Spleen (tissue), 11 donors: ENCODE results near the gene U2AF1L4. TPM values are rescaled to one million over a fixed set of nuclear protein-coding genes. Genes with fewer than 3 reads are reported as not detected.

Source experiments
- DNase-seq: peaks from one replicate; pipeline ENCODE4 v3.0.0-alpha.2; 2020
- H3K27ac ChIP-seq, 8 donors: fragments of 200-600 bp; sonication (generic) in 7 of 8; 1 replicate in 4 of 8; 2 replicates in 4 of 8; pipeline versions ENCODE4 v1.5.0 to v1.8.0; 2016 to 2021; ENCODE audit warnings: inconsistent platforms in 4 of 8, mild to moderate bottlenecking in 4 of 8, moderate library complexity in 1 of 8
- H3K27me3 ChIP-seq, 7 donors: fragments of 200-600 bp; sonication (generic) in 6 of 7; replicated peaks in 1 of 7; 1 replicate in 4 of 7; 2 replicates in 3 of 7; pipeline versions ENCODE4 v1.5.0 to v1.8.0; 2016 to 2021; ENCODE audit warnings: inconsistent platforms in 3 of 7, mild to moderate bottlenecking in 1 of 7
- H3K36me3 ChIP-seq, 6 donors: fragments of 200-600 bp; sonication (generic) in 5 of 6; 1 replicate in 4 of 6; 2 replicates in 2 of 6; pipeline versions ENCODE4 v1.5.0 to v1.8.0; 2016 to 2021; ENCODE audit warnings: inconsistent platforms in 2 of 6
- H3K4me1 ChIP-seq, 6 donors: fragments of 200-600 bp; sonication (generic) in 5 of 6; 1 replicate in 3 of 6; 2 replicates in 3 of 6; pipeline versions ENCODE4 v1.5.0 to v1.8.0; 2016 to 2021; ENCODE audit warnings: inconsistent platforms in 3 of 6
- H3K4me3 ChIP-seq, 8 donors: fragments of 200-600 bp; sonication (generic) in 7 of 8; 1 replicate in 4 of 8; 2 replicates in 4 of 8; pipeline versions ENCODE4 v1.5.0 to v1.8.0; 2016 to 2021; ENCODE audit warnings: inconsistent platforms in 4 of 8, mild to moderate bottlenecking in 4 of 8, moderate library complexity in 2 of 8
- H3K9me3 ChIP-seq, 8 donors: fragments of 200-600 bp; sonication (generic) in 7 of 8; 1 replicate in 4 of 8; 2 replicates in 4 of 8; pipeline versions ENCODE4 v1.5.0 to v1.8.0; 2016 to 2021; ENCODE audit warnings: inconsistent platforms in 4 of 8
- POLR2A ChIP-seq, 3 donors: fragments of 450-650 bp; IDR thresholded peaks; one replicate each; pipeline ENCODE4 v1.5.1; 2017; ENCODE audit warnings: antibody characterized with exemption in 3 of 3, mild to moderate bottlenecking in 1 of 3
- POLR2AphosphoS5 ChIP-seq, 3 donors: sonication (generic); formaldehyde crosslinking; IDR thresholded peaks; one replicate each; pipeline ENCODE4 v1.5.1; 2017; ENCODE audit warnings: antibody characterized with exemption in 3 of 3
- WGBS, 5 donors: extraction: QIAGEN DNeasy Blood & Tissue Kit in 3 of 5; methylation state at CpG; one replicate each; pipeline versions ENCODE4 v1.1.5 to v1.1.7; 2013 to 2018; 5-methylcytosine and 5-hydroxymethylcytosine counted together
- intact Hi-C: fragments of 100-400 bp; cut with DNase I; formaldehyde crosslinking; loops from one replicate; pipeline ENCODE4 v1.15.0; 2023; ENCODE audit warnings: low total_unique reads
- polyA plus RNA-seq, 3 donors: library from polyadenylated mRNA; stranded (reverse); fragments of 200-250 nt; gene quantifications; one replicate each; pipeline ENCODE4 v1.2.1, GENCODE V29; 2013
- total RNA-seq, 7 donors: library from RNA; depleted of rRNA in 3 of 7; stranded (reverse); fragments of >200 nt in 3 of 7; fragmentation: NEBNext Ultra II Directional in 4 of 7; extraction: Animal tissue kit (Norgen Biotek cat#: 25700) in 4 of 7; gene quantifications; one replicate each; pipeline versions ENCODE4 v1.1.0 to v1.2.1, GENCODE V29; 2016 to 2021
- TF ChIP-seq, protein P1 (sequence below), 11 experiments: fragments of 200-600 bp in 7 of 11; fragments of 450-650 bp in 4 of 11; sonication (generic) in 4 of 11; IDR thresholded peaks in 8 of 11; conservative IDR thresholded peaks in 3 of 11; 1 replicate in 7 of 11; 2 replicates in 4 of 11; pipeline versions ENCODE4 v1.4.0 to v1.8.0; 2016 to 2021; ENCODE audit warnings: antibody characterized with exemption in 11 of 11, inconsistent platforms in 4 of 11, mild to moderate bottlenecking in 1 of 11
- donor health status: healthy with polysubstance abuse.
- donor health status: DM: no; HTN: no; CAD: no; lungs with moderate emphysema.
- donor health status: DM: no; HTN: no; CAD: no.
- donor health status: Bipolar disorder and iron deficiency.
- donor health status: healthy.
- donor health status: DM: no; HTN: no; CAD: no.
- donor health status: DM: yes; HTN: yes; CAD: no.

Gene U2AF1L4
- total and polyA plus RNA-seq, 10 donors, result 27.2 to 96.5 (median 29.9) TPM

DNA sequence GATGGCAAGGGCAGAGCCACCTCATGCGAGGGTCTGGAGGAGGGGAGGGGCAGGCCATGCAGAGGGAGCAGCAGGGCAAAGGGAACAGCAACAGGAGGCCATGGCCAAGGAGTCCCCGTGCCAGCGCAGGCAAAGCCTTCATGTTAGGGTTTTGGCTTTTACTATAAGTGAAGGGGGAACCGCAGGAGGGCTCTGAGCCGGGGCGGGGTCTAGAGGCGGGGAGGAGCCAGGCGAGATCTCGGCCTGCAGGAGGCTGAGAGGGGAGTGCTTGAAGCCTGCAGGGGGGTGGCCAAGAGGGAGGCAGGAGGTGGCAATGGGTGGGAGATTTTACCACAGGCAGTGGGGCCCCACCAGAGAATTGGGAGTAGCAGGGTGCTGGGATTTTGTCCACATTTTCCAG is 36.4 kb upstream of the U2AF1L4 start:
- no peak overlapping the region for H3K4me3 ChIP-seq
- no peaks in the 10 kb centered on the region for H3K9me3 ChIP-seq
- H3K4me1 ChIP-seq, result peaks cover 0 to 1% (median 0%) of the 10 kb centered on the region in 6 donors
- H3K36me3 ChIP-seq, result peaks cover 0 to 89% (median 28%) of the 10 kb centered on the region in 6 donors
- no peak overlapping the region for H3K27ac ChIP-seq
- DNase-seq, result no peak
- TF ChIP-seq, protein P1, sequence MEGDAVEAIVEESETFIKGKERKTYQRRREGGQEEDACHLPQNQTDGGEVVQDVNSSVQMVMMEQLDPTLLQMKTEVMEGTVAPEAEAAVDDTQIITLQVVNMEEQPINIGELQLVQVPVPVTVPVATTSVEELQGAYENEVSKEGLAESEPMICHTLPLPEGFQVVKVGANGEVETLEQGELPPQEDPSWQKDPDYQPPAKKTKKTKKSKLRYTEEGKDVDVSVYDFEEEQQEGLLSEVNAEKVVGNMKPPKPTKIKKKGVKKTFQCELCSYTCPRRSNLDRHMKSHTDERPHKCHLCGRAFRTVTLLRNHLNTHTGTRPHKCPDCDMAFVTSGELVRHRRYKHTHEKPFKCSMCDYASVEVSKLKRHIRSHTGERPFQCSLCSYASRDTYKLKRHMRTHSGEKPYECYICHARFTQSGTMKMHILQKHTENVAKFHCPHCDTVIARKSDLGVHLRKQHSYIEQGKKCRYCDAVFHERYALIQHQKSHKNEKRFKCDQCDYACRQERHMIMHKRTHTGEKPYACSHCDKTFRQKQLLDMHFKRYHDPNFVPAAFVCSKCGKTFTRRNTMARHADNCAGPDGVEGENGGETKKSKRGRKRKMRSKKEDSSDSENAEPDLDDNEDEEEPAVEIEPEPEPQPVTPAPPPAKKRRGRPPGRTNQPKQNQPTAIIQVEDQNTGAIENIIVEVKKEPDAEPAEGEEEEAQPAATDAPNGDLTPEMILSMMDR (IDR thresholded peaks at IDR 0.05 in 8 of 11, conservative IDR thresholded peaks at IDR 0.05 in 3 of 11), result no peak
- no peak for TF ChIP-seq POLR2AphosphoS5 (IDR thresholded peaks at IDR 0.05)
- no peak for TF ChIP-seq POLR2A (IDR thresholded peaks at IDR 0.05)
- 87 to 91% (median 90%) methylated on average over 8 to 9 of the region's 9 CpGs for WGBS, 5 donors
- H3K27me3 ChIP-seq, result no peaks in the 10 kb centered on the region
- intact Hi-C loops, result no loop called here

DNA sequence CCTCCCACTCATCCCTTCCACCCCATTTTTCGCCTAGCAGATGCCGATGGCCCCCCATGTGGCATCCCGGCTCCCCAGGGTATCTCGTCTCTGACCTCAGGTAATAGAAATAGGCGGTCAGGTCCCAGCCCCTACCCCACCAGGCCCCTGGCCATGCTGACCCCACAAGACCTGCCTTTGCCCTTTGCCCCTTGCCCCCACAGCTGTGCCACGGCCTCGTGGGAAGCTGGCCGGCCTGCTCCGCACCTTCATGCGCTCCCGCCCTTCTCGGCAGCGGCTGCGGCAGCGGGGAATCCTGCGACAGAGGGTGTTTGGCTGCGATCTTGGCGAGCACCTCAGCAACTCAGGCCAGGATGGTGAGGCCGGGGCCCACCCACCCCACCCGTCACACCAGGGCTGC is 35.5 kb upstream of the U2AF1L4 start:
- intact Hi-C loops, result no loop called here
- peaks cover 0 to 79% (median 28%) of the 10 kb centered on the region in 6 donors for H3K36me3 ChIP-seq
- no peak overlapping the region for H3K4me3 ChIP-seq
- DNase-seq, result no peak
- TF ChIP-seq, protein P1 (IDR thresholded peaks at IDR 0.05 in 8 of 11, conservative IDR thresholded peaks at IDR 0.05 in 3 of 11), result no peak
- TF ChIP-seq POLR2A (IDR thresholded peaks at IDR 0.05) (no peak), POLR2AphosphoS5 (IDR thresholded peaks at IDR 0.05) (no peak)
- H3K4me1 ChIP-seq, result peaks cover 0 to 10% (median 9%) of the 10 kb centered on the region in 6 donors
- whole genome bisulfite sequencing, 5 donors, result 93 to 98% (median 95%) methylated on average over 5 to 20 of the region's 20 CpGs
- no peaks in the 10 kb centered on the region for H3K27me3 ChIP-seq
- H3K27ac ChIP-seq, result no peak overlapping the region
- H3K9me3 ChIP-seq, result no peaks in the 10 kb centered on the region

DNA sequence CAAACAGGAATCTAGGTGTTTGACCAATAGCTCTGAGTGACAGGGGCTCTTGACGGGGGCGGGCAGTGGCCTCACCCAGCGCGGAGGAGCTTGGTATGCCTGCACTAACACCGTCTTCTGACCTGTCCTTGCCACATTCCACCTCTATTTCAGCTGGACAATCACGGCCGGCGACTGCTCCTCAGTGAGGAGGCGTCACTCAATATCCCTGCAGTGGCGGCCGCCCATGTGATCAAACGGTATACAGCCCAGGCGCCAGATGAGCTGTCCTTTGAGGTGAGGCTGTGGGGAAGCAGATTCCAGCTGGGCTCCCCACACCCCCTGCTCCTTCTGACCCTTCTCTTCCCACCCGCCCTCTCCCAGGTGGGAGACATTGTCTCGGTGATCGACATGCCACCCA is 34.8 kb upstream of the U2AF1L4 start:
- H3K36me3 ChIP-seq, result peaks cover 0 to 73% (median 25%) of the 10 kb centered on the region in 6 donors
- H3K4me1 ChIP-seq, result peaks cover 0 to 15% (median 10%) of the 10 kb centered on the region in 6 donors
- 92 to 98% (median 94%) methylated on average over 15 to 16 of the region's 16 CpGs for WGBS, 5 donors
- H3K27ac ChIP-seq, result no peak overlapping the region
- intact Hi-C loops, result no loop called here
- H3K9me3 ChIP-seq, result no peaks in the 10 kb centered on the region
- H3K4me3 ChIP-seq, result no peak overlapping the region
- no peak for DNase-seq
- TF ChIP-seq, protein P1 (IDR thresholded peaks at IDR 0.05 in 8 of 11, conservative IDR thresholded peaks at IDR 0.05 in 3 of 11), result no peak
- no peak for TF ChIP-seq POLR2AphosphoS5 (IDR thresholded peaks at IDR 0.05)
- no peak for TF ChIP-seq POLR2A (IDR thresholded peaks at IDR 0.05)
- no peaks in the 10 kb centered on the region for H3K27me3 ChIP-seq

DNA sequence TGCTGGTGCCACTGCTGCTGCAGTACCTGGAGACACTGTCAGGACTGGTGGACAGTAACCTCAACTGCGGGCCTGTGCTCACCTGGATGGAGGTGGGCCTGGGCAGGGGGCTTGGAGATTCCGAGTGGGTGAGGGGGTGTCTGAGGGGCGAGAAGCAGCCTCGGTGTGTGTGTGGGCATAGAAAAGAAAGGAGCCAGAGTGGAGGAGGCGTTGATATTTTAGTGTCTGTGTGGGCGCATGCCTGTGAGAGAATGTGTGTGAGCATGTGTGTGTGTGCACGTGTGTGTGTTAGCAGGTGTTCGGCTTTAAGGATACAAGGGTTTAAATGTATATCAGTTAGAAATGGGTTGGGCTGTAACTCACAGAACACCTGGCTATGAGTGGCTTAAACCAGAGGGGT is 33.8 kb upstream of the U2AF1L4 start:
- peaks cover 4 to 22% (median 18%) of the 10 kb centered on the region in 6 donors for H3K4me1 ChIP-seq
- intact Hi-C loops, result no loop called here
- H3K9me3 ChIP-seq, result no peaks in the 10 kb centered on the region
- H3K27ac ChIP-seq, result no peak overlapping the region
- 90 to 95% (median 91%) methylated on average over 8 of the region's 8 CpGs for WGBS, 5 donors
- H3K36me3 ChIP-seq, result peaks cover 0 to 62% (median 24%) of the 10 kb centered on the region in 6 donors
- no peak for DNase-seq
- no peak for TF ChIP-seq POLR2A (IDR thresholded peaks at IDR 0.05)
- TF ChIP-seq, protein P1 (IDR thresholded peaks at IDR 0.05 in 8 of 11, conservative IDR thresholded peaks at IDR 0.05 in 3 of 11), result no peak
- TF ChIP-seq POLR2AphosphoS5 (IDR thresholded peaks at IDR 0.05), result no peak
- no peak overlapping the region for H3K4me3 ChIP-seq
- no peaks in the 10 kb centered on the region for H3K27me3 ChIP-seq
